Liver (tissue), 9 donors: ENCODE measurements around the gene IGLON5. TPM values are rescaled to one million over a fixed set of nuclear protein-coding genes. Genes with fewer than 3 reads are reported as not detected.

ENCODE experiments used
- DNase-seq: peaks from one replicate; pipeline ENCODE4 v3.0.0-alpha.2; 2017; ENCODE audit warnings: low spot score
- H3K27ac ChIP-seq, 2 donors: one replicate each; pipeline ENCODE4 v1.7.0; 2013; ENCODE audit warnings: inconsistent platforms in 2 of 2, low read length in 2 of 2, control low read depth in 1 of 2, low read depth in 1 of 2, mild to moderate bottlenecking in 1 of 2
- H3K27me3 ChIP-seq, 4 donors: one replicate each; pipeline versions ENCODE4 v1.6.1 to v1.7.0; 2013; ENCODE audit warnings: low read length in 3 of 4, inconsistent platforms in 1 of 4, mild to moderate bottlenecking in 1 of 4, moderate library complexity in 1 of 4; ENCODE audit not compliant: control insufficient read depth in 4 of 4, insufficient read depth in 4 of 4
- H3K36me3 ChIP-seq, 4 donors: one replicate each; pipeline versions ENCODE4 v1.6.1 to v1.7.0; 2013; ENCODE audit warnings: low read length in 3 of 4, mild to moderate bottlenecking in 3 of 4, low read depth in 1 of 4, moderate library complexity in 1 of 4; ENCODE audit not compliant: control insufficient read depth in 4 of 4, insufficient read depth in 3 of 4
- H3K4me1 ChIP-seq, 4 donors: one replicate each; pipeline versions ENCODE4 v1.6.1 to v1.7.0; 2013; ENCODE audit warnings: low read length in 3 of 4, mild to moderate bottlenecking in 3 of 4, moderate library complexity in 1 of 4; ENCODE audit not compliant: control insufficient read depth in 4 of 4, insufficient read depth in 4 of 4
- H3K4me3 ChIP-seq, 3 donors: one replicate each; pipeline versions ENCODE4 v1.6.1 to v1.7.0; 2013; ENCODE audit warnings: low read length in 3 of 3, control low read depth in 1 of 3, low read depth in 1 of 3, mild to moderate bottlenecking in 1 of 3
- H3K9ac ChIP-seq, 2 donors: one replicate each; pipeline ENCODE4 v1.7.0; 2013; ENCODE audit warnings: low read length in 2 of 2, mild to moderate bottlenecking in 2 of 2, moderate library complexity in 2 of 2, control low read depth in 1 of 2, low read depth in 1 of 2
- H3K9me3 ChIP-seq, 4 donors: one replicate each; pipeline versions ENCODE4 v1.6.1 to v1.7.0; 2013; ENCODE audit warnings: low read length in 3 of 4; ENCODE audit not compliant: control insufficient read depth in 4 of 4
- EGR1 ChIP-seq, 2 donors: IDR thresholded peaks; 2 replicates each; pipeline ENCODE4 v1.6.1; 2016 to 2018; ENCODE audit warnings: antibody characterized with exemption in 2 of 2, low read depth in 2 of 2
- HNF4A ChIP-seq, 2 donors: conservative IDR thresholded peaks; 2 replicates each; pipeline ENCODE4 v1.6.1; 2016; ENCODE audit warnings: antibody characterized with exemption in 2 of 2, mild to moderate bottlenecking in 2 of 2
- HNF4G ChIP-seq: IDR thresholded peaks from 2 replicates; pipeline ENCODE4 v1.6.1; 2016; ENCODE audit warnings: antibody characterized with exemption
- JUND ChIP-seq, 2 donors: IDR thresholded peaks; 2 replicates each; pipeline ENCODE4 v1.6.1; 2016; ENCODE audit warnings: antibody characterized with exemption in 2 of 2
- NR2F2 ChIP-seq: IDR thresholded peaks from 2 replicates; pipeline ENCODE4 v1.6.1; 2016; ENCODE audit warnings: antibody characterized with exemption
- RAD21 ChIP-seq, 2 donors: IDR thresholded peaks; 2 replicates each; pipeline ENCODE4 v1.6.1; 2016; ENCODE audit warnings: antibody characterized with exemption in 2 of 2, mild to moderate bottlenecking in 2 of 2
- RXRA ChIP-seq, 2 donors: IDR thresholded peaks; 2 replicates each; pipeline ENCODE4 v1.6.1; 2017 to 2018; ENCODE audit warnings: antibody characterized with exemption in 2 of 2, mild to moderate bottlenecking in 1 of 2
- TAF1 ChIP-seq: conservative IDR thresholded peaks from 2 replicates; pipeline ENCODE4 v1.6.1; 2016; ENCODE audit warnings: antibody characterized with exemption, mild to moderate bottlenecking
- YY1 ChIP-seq: IDR thresholded peaks from 2 replicates; pipeline ENCODE4 v1.6.1; 2016; ENCODE audit warnings: antibody characterized with exemption, mild to moderate bottlenecking
- WGBS: extraction: QIAGEN DNeasy Blood & Tissue Kit; methylation state at CpG from one replicate; pipeline ENCODE4 v1.1.7; 2013; 5-methylcytosine and 5-hydroxymethylcytosine counted together
- polyA plus RNA-seq, 2 donors: library from polyadenylated mRNA; stranded (reverse) in 1 of 2; unstranded in 1 of 2; fragments of 200-250 nt in 1 of 2; fragments of >200 nt in 1 of 2; fragmentation: Nextera tagmentation in 1 of 2; extraction: Ambion mirVana in 1 of 2; gene quantifications; one replicate each; pipeline versions ENCODE4 v1.2.1 to v1.2.3, GENCODE V29; 2013 to 2015
- total RNA-seq, 2 donors: library from RNA; depleted of rRNA; stranded (reverse); fragments of >200 nt; gene quantifications; one replicate each; pipeline ENCODE4 v1.2.3, GENCODE V29; 2014
- TF ChIP-seq, protein P1 (sequence below): IDR thresholded peaks from 2 replicates; pipeline ENCODE4 v1.6.1; 2016; ENCODE audit warnings: antibody characterized with exemption, mild to moderate bottlenecking
- TF ChIP-seq, protein P2 (sequence below): IDR thresholded peaks from 2 replicates; pipeline ENCODE4 v1.6.1; 2016; ENCODE audit warnings: antibody characterized with exemption
- donor health status: healthy.
- donor health status: healthy.
- donor health status: healthy.
- donor health status: healthy.
- donor health status: healthy.

The IGLON5 gene
- total and polyA plus RNA-seq, 4 donors = 0.25 to 0.46 (median 0.25) TPM; not detected in 1

DNA sequence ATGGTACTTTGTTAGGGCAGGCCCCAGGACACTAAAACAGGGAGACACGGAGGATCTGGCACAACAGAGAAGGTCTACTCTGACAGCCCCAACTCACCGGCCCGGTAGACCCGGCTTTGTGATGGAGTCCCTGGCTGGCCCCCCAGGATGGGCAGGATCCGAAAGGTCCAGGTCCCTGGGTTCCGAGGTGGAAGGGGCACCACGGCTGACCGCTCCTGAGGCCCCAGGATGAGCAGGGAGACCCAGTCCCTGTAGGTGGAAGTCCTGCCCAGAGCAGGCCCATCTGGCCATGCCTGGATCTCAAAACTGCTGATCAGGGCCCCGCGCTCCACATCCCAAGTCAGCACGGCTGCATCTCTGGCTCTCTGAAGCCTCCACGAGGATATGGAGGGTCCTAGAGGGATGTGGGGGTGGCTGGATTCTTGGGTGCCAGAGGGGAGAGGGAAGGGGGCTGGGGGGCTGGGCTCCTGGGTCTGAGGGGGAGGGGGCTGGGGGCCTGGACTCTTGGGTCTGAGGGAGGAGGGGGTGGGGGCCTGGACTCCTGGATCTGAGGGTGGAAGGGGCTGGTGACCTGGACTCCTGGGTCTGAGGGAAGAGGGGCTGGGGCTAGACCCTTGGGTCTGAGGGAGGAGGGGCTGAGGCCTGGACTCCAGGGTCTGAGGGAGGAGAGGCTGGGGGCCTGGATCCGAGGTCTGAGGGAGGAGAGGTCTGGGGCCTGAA lies 25.9 kb downstream of the IGLON5 start:
- 97% methylated on average over 13 of the region's 13 CpGs for WGBS
- H3K9me3 ChIP-seq = no peaks in the 10 kb centered on the region
- DNase-seq = no peak
- H3K27me3 ChIP-seq = no peaks in the 10 kb centered on the region
- H3K4me1 ChIP-seq = peaks cover 7 to 17% (median 13%) of the 10 kb centered on the region in 4 donors
- TF ChIP-seq JUND (IDR thresholded peaks at IDR 0.05) (no peak), EGR1 (IDR thresholded peaks at IDR 0.05; ENCODE audit: low read depth in 2 of 2) (no peak), RXRA (IDR thresholded peaks at IDR 0.05) (no peak), RAD21 (IDR thresholded peaks at IDR 0.05) (no peak), HNF4A (conservative IDR thresholded peaks at IDR 0.05) (no peak), NR2F2 (no peak), YY1 (no peak)
- TF ChIP-seq, protein P1, sequence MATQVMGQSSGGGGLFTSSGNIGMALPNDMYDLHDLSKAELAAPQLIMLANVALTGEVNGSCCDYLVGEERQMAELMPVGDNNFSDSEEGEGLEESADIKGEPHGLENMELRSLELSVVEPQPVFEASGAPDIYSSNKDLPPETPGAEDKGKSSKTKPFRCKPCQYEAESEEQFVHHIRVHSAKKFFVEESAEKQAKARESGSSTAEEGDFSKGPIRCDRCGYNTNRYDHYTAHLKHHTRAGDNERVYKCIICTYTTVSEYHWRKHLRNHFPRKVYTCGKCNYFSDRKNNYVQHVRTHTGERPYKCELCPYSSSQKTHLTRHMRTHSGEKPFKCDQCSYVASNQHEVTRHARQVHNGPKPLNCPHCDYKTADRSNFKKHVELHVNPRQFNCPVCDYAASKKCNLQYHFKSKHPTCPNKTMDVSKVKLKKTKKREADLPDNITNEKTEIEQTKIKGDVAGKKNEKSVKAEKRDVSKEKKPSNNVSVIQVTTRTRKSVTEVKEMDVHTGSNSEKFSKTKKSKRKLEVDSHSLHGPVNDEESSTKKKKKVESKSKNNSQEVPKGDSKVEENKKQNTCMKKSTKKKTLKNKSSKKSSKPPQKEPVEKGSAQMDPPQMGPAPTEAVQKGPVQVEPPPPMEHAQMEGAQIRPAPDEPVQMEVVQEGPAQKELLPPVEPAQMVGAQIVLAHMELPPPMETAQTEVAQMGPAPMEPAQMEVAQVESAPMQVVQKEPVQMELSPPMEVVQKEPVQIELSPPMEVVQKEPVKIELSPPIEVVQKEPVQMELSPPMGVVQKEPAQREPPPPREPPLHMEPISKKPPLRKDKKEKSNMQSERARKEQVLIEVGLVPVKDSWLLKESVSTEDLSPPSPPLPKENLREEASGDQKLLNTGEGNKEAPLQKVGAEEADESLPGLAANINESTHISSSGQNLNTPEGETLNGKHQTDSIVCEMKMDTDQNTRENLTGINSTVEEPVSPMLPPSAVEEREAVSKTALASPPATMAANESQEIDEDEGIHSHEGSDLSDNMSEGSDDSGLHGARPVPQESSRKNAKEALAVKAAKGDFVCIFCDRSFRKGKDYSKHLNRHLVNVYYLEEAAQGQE = no peak
- TF ChIP-seq, protein P2, sequence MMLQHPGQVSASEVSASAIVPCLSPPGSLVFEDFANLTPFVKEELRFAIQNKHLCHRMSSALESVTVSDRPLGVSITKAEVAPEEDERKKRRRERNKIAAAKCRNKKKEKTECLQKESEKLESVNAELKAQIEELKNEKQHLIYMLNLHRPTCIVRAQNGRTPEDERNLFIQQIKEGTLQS = no peak
- no peak overlapping the region for H3K4me3 ChIP-seq
- no peak overlapping the region for H3K27ac ChIP-seq
- H3K9ac ChIP-seq = no peak overlapping the region
- no peaks in the 10 kb centered on the region for H3K36me3 ChIP-seq

DNA sequence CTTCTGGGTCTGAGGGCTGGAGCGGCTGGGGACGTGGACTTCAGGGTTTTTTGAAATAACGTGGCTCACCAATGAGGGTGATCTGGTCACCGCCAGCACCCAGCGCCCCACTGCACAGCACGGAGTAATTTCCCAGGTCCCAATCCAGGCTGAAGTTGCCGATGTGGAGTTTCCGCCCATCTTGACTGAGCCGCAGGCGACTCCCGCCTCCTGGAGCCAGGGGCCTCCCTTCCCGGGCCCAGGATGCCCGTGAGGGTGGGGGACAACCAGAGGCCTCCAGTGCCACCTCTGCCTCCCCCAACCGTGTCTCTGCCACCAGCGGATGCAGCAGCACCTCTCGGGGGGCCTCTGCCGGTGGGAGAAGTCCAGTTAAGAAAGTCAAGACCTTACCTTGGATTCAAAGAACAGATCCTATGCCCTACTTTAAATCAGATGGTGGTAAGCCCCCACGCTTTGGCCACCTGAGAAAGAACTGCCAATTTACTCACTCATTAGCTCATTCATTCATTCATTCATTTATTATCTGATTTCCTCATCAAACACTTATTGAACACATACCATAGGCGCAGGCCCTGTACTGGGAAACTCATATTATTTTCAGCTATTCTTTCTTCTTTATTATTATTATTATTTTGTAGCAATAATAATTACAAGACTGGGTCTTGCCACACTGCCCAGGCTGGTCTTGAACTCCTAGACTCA lies 26.6 kb downstream of the IGLON5 start:
- DNase-seq = no peak
- Histone ChIP-seq H3K9ac (no peak overlapping the region), H3K36me3 (no peaks in the 10 kb centered on the region), H3K4me3 (no peak overlapping the region), H3K4me1 (peaks cover 7 to 17% (median 13%) of the 10 kb centered on the region in 4 donors), H3K27me3 (no peaks in the 10 kb centered on the region), H3K27ac (no peak overlapping the region), H3K9me3 (no peaks in the 10 kb centered on the region)
- no peak for TF ChIP-seq TAF1
- no peak for TF ChIP-seq HNF4G
- no peak for TF ChIP-seq YY1
- TF ChIP-seq, protein P2 = no peak
- TF ChIP-seq HNF4A (conservative IDR thresholded peaks at IDR 0.05) = no peak
- 89% methylated on average over 19 of the region's 19 CpGs for WGBS
